K562 (cell line): ENCODE results near the gene FTL. TPM values are rescaled to one million over a fixed set of nuclear protein-coding genes. Genes with fewer than 3 reads are reported as not detected.

ENCODE experiments used
- BRF2 ChIP-seq: IDR thresholded peaks from 3 replicates; pipeline ENCODE4 v1.6.1; 2011; ENCODE audit warnings: borderline replicate concordance, mild to moderate bottlenecking; ENCODE audit not compliant: insufficient read length, insufficient read depth
- CBX3 ChIP-seq, 2 experiments: IDR thresholded peaks; 1 replicate in 1 of 2; 2 replicates in 1 of 2; pipeline ENCODE4 v1.6.1; 2012; ENCODE audit warnings: inconsistent platforms in 2 of 2, low read length in 2 of 2, borderline replicate concordance in 1 of 2, control low read depth in 1 of 2
- CBX5 ChIP-seq: IDR thresholded peaks from 2 replicates; pipeline ENCODE4 v1.6.1; 2014; ENCODE audit warnings: low read depth, borderline replicate concordance
- CREB3L1 ChIP-seq: fragments of 450-650 bp; IDR thresholded peaks from 2 replicates; pipeline ENCODE4 v1.6.1; 2014; ENCODE audit warnings: low read depth, mild to moderate bottlenecking, moderate library complexity, borderline replicate concordance
- GTF2F1 ChIP-seq: IDR thresholded peaks from 2 replicates; pipeline ENCODE4 v1.6.1; 2011; ENCODE audit warnings: low read depth, low read length, improper control_type of control experiment
- HDAC3 ChIP-seq: fragments of 450-650 bp; IDR thresholded peaks from 2 replicates; pipeline ENCODE4 v1.6.1; 2018; ENCODE audit warnings: borderline replicate concordance, mild to moderate bottlenecking, moderate library complexity; ENCODE audit not compliant: partially characterized antibody
- KLF10 ChIP-seq: fragments of 250-450 bp; sonication (Bioruptor Pico); IDR thresholded peaks from 2 replicates; pipeline ENCODE4 v1.6.1; 2021; ENCODE audit warnings: matching md5 sums
- LEF1 ChIP-seq: fragments of 450-650 bp; IDR thresholded peaks from 2 replicates; pipeline ENCODE4 v1.6.1; 2016; ENCODE audit warnings: mild to moderate bottlenecking
- PTRF ChIP-seq: fragments of 450-650 bp; IDR thresholded peaks from 2 replicates; pipeline ENCODE4 v1.6.1; 2016; ENCODE audit warnings: mild to moderate bottlenecking, missing genetic modification characterization, missing compliant biosample characterization
- RFX1 ChIP-seq: fragments of 450-650 bp; IDR thresholded peaks from 2 replicates; pipeline ENCODE4 v1.6.1; 2016; ENCODE audit warnings: mild to moderate bottlenecking, moderate library complexity
- SRF ChIP-seq, 2 experiments: fragments of 250-450, 450-650 bp in 1 of 2; sonication (Bioruptor Pico) in 1 of 2; sonication (generic) in 1 of 2; formaldehyde crosslinking; IDR thresholded peaks; 2 replicates each; pipeline versions ENCODE4 v1.5.0 to v1.5.1; 2020 to 2022; ENCODE audit warnings: mild to moderate bottlenecking in 1 of 2, missing genetic modification reagents in 1 of 2
- THAP7 ChIP-seq: fragments of 250-450 bp; sonication (Bioruptor Pico); IDR thresholded peaks from 2 replicates; pipeline ENCODE4 v1.5.0; 2021
- THRA ChIP-seq: fragments of 450-650 bp; IDR thresholded peaks from 2 replicates; pipeline ENCODE4 v1.6.1; 2017; ENCODE audit warnings: mild to moderate bottlenecking, moderate library complexity
- YY1 ChIP-seq, 3 experiments: IDR thresholded peaks; 2 replicates each; pipeline ENCODE4 v1.6.1; 2011; ENCODE audit warnings: low read length in 2 of 3, mild to moderate bottlenecking in 2 of 3, moderate library complexity in 2 of 3, borderline replicate concordance in 1 of 3, control low read depth in 1 of 3, low read depth in 1 of 3; ENCODE audit not compliant: insufficient read depth in 3 of 3, insufficient replicate concordance in 2 of 3, control insufficient read depth in 1 of 3, insufficient read length in 1 of 3; ENCODE audit errors: extremely low read depth in 1 of 3
- ZNF212 ChIP-seq: fragments of 450-650 bp; formaldehyde crosslinking; IDR thresholded peaks from 2 replicates; pipeline ENCODE4 v1.4.0; 2020; ENCODE audit warnings: mild to moderate bottlenecking
- ZNF436 ChIP-seq: fragments of 250-450, 450-650 bp; sonication (Bioruptor Pico); formaldehyde crosslinking; IDR thresholded peaks from 2 replicates; pipeline ENCODE4 v1.7.0; 2020; ENCODE audit warnings: mild to moderate bottlenecking
- ZNF778 ChIP-seq: fragments of 450-650 bp; formaldehyde crosslinking; IDR thresholded peaks from 2 replicates; pipeline ENCODE4 v1.4.0; 2020; ENCODE audit warnings: mild to moderate bottlenecking, moderate library complexity
- polyA plus RNA-seq, 8 experiments: library from polyadenylated mRNA; depleted of rRNA in 4 of 8; stranded (reverse) in 5 of 8; unstranded in 3 of 8; fragments of >200 nt; fragmentation: Nextera tagmentation in 2 of 8; fragmentation: Illumina TruSeq in 1 of 8; extraction: Ambion mirVana in 2 of 8; extraction: Trizol in 1 of 8; gene quantifications; 2 replicates each; pipeline versions ENCODE4 v1.2.1 to v1.2.3, GENCODE V29; 2011 to 2014; ENCODE audit warnings: inconsistent platforms in 1 of 8, missing spikeins in 1 of 8
- total RNA-seq, 7 experiments: library from RNA; depleted of rRNA in 6 of 7; stranded (reverse); fragments of >200 nt in 6 of 7; fragmentation: Illumina TruSeq in 2 of 7; extraction: Trizol in 2 of 7; gene quantifications; 2 replicates each; pipeline versions ENCODE4 v1.2.1 to v1.2.3, GENCODE V29; 2011 to 2021; ENCODE audit warnings: low replicate concordance in 1 of 7

FTL gene
- total and polyA plus RNA-seq, 9 of the 15 experiments (the other 6 are each of a cell fraction or from before 2014, with no cell fraction given) = 1,231 to 27,415 (median 3,965) TPM

GRCh38 chr19:48965040-48965805 lies at the start of gene FTL (continued):
- TF ChIP-seq CREB3L1 (peak; percentile 84), ZNF436 (peak; percentile 38; the same call in 1 of the 2 replicates), ZNF212 (no peak), ZNF778 (CRISPR knock-in tag) (no peak), THRA (no peak), CBX5 (no peak), HDAC3 (peak; percentile 32), THAP7 (CRISPR knock-in tag) (peak; percentile 48; the same call in 1 of the 2 replicates), BRF2 (no peak), SRF (CRISPR knock-in tag; IDR thresholded peaks at IDR 0.05) (peak in 1 of 2 experiments; percentile 56; a peak in 1 of 4 replicates), PTRF (tag) (no peak), KLF10 (no peak), CBX3 (IDR thresholded peaks at IDR 0.05; ENCODE audit: borderline replicate concordance in 1 of 2, low read length in 2 of 2) (peak in 1 of 2 experiments; percentile 14; a peak in 1 of 3 replicates), GTF2F1 (peak; percentile 98), RFX1 (no peak), LEF1 (0 out of 2 replicates have a peak, but pooled peaks have one; percentile 16), YY1 (IDR thresholded peaks at IDR 0.05; ENCODE audit: borderline replicate concordance in 1 of 3, control insufficient read depth in 1 of 3, extremely low read depth in 1 of 3, insufficient read depth in 3 of 3, insufficient read length in 1 of 3, insufficient replicate concordance in 2 of 3, low read depth in 1 of 3, low read length in 2 of 3) (peak in 2 of 3 experiments; percentile 56 to 63)
